ENCODE data around the gene SOAT2.

- TF ChIP-seq POLR2AphosphoS5 (IDR thresholded peaks at IDR 0.05) (no peak), CTCF (IDR thresholded peaks at IDR 0.05) (no peak), EP300 (IDR thresholded peaks at IDR 0.05) (no peak), POLR2A (IDR thresholded peaks at IDR 0.05) (no peak)
Measured at GRCh38 chr12:53133722-53134121, 30.4 kb downstream of the SOAT2 start.

Measured in gastroesophageal sphincter (tissue), 3 donors.